Measurements from ENCODE around the gene CAPZB. TPM values are rescaled to one million over a fixed set of nuclear protein-coding genes. Genes with fewer than 3 reads are reported as not detected.

CAPZB gene
- total RNA-seq, 1 donor from 2014 or later = 264 TPM

DNA sequence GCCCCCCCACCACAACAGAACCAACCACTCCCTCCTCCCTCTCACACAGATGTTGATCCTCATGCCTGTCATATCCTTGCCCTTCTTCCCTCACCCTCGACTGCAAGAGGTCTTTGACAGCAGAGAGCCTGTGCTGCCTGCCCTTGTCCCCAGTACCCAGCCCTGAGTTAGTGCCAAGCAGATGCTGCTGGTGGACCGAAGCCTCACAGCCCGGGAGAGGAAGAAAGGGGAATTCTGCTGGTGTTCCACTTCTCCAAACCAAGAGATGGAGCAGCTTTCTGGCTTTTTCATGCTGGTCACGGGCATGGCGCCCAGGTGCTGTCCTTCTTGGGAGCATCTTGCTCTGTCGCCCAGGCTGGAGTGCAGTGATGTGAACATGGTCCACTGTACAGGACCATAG, 104.1 kb downstream of the CAPZB start:
- Mint-ChIP-seq H3K27ac (no peak overlapping the region), H3K9me3 (no peaks in the 10 kb centered on the region), H3K27me3 (no peaks in the 10 kb centered on the region), H3K4me1 (ENCODE audit: unreplicated experiment) (peaks cover 42% of the 10 kb centered on the region), H3K4me3 (no peak overlapping the region), H3K36me3 (peaks cover 36% of the 10 kb centered on the region)
- no peak for DNase-seq (ENCODE audit: extremely low spot score, unreplicated experiment)
- TF ChIP-seq, protein P1, sequence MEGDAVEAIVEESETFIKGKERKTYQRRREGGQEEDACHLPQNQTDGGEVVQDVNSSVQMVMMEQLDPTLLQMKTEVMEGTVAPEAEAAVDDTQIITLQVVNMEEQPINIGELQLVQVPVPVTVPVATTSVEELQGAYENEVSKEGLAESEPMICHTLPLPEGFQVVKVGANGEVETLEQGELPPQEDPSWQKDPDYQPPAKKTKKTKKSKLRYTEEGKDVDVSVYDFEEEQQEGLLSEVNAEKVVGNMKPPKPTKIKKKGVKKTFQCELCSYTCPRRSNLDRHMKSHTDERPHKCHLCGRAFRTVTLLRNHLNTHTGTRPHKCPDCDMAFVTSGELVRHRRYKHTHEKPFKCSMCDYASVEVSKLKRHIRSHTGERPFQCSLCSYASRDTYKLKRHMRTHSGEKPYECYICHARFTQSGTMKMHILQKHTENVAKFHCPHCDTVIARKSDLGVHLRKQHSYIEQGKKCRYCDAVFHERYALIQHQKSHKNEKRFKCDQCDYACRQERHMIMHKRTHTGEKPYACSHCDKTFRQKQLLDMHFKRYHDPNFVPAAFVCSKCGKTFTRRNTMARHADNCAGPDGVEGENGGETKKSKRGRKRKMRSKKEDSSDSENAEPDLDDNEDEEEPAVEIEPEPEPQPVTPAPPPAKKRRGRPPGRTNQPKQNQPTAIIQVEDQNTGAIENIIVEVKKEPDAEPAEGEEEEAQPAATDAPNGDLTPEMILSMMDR (conservative IDR thresholded peaks at IDR 0.05) = no peak

- H3K36me3 Mint-ChIP-seq = peaks cover 30% of the 10 kb centered on the region
- TF ChIP-seq, protein P1 (conservative IDR thresholded peaks at IDR 0.05) = no peak
- no peaks in the 10 kb centered on the region for H3K9me3 Mint-ChIP-seq
- H3K27me3 Mint-ChIP-seq = no peaks in the 10 kb centered on the region
- peaks cover 19% of the 10 kb centered on the region for H3K4me1 Mint-ChIP-seq (ENCODE audit: unreplicated experiment)
- H3K27ac Mint-ChIP-seq = no peak overlapping the region
- no peak for DNase-seq (ENCODE audit: extremely low spot score, unreplicated experiment)
- no peak overlapping the region for H3K4me3 Mint-ChIP-seq
Measured at GRCh38 chr1:19377812-19378718, 107.3 kb downstream of the CAPZB start.

DNA sequence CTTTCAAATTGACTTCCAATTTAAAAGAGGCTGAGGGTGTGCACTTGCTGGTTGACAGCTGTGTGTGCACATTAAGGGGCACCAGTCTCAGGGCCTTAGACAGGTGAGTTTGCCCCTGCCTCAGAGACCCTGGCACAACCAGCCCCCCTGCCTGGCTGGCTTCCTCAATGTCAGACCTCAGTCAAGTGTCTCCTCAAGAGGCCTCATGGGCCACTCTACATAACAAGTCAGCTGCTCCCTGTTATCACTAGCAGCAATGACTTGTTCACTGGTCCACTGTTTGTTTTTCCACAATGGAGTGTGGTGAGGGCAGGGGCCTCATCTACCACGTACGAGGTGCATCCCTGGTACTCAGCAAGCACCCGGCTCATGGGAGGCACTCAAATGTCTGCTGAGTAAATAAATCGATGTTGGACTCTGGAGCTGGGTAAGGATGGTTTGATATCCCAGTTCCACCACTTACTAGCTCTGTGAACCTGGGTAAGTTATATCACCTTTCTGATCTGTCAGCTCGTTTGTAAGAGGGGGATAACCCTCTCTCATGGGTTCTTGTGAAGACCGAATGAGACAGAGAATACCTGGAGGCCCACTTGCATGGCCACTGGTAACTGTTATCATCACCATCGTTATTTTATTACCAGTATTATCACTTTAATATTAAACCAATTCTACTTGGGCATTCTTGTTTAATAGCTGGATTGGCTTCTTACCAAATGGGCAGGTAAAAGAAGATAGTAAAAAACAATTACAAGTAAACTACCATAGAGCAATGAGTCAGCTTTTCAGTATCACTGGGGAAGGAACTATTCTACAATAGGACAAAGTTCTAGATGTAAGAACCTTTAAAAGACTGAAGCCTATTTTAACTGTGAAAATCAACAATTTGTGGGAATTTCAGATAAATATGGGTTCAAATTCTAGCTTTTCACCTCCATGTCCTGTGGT, 108.6 kb downstream of the CAPZB start:
- H3K36me3 Mint-ChIP-seq = peaks cover 30% of the 10 kb centered on the region
- H3K4me3 Mint-ChIP-seq = no peak overlapping the region
- TF ChIP-seq, protein P1 (conservative IDR thresholded peaks at IDR 0.05) = no peak
- no peaks in the 10 kb centered on the region for H3K9me3 Mint-ChIP-seq
- peaks cover 19% of the 10 kb centered on the region for H3K4me1 Mint-ChIP-seq (ENCODE audit: unreplicated experiment)
- no peaks in the 10 kb centered on the region for H3K27me3 Mint-ChIP-seq
- no peak for DNase-seq (ENCODE audit: extremely low spot score, unreplicated experiment)
- no peak overlapping the region for H3K27ac Mint-ChIP-seq

DNA sequence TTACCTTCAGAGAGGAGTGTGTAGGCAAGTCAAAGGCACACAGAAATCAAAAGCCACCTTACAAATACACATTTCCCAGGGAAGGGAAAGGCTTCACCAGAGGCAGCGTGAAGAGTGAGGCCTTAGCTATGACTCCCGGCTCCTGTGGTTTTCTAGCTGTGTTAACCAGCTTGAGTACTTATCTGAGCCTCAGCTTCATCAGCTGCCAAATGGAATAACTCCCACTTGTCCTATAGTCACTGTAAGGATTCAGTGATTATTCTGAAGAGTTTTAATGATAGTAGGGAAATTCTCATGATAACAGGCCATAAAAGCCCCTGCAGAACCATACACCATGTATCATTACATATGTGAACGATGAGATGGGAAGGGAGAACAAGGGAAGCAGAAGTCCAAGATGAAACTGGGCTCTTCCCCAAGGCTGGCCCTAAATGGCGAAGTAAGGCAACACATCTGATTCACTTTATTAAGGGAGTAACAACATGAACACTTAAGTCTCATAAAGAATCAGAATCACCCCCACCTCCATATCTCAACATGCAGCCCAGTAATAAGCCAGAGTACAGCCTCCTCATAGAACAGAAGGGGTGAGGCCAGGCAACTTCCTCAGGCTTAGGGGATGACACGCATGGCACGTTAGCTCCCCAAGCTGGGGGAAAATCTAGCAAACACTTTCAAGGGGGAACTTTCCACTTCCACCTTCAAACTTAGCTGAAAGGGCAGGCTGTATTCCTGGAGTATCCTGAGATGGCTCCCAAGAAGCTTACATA, 109.5 kb downstream of the CAPZB start:
- TF ChIP-seq, protein P1 (conservative IDR thresholded peaks at IDR 0.05) = no peak
- Mint-ChIP-seq H3K36me3 (peaks cover 30% of the 10 kb centered on the region), H3K27ac (no peak overlapping the region), H3K4me1 (ENCODE audit: unreplicated experiment) (peaks cover 18% of the 10 kb centered on the region), H3K9me3 (no peaks in the 10 kb centered on the region), H3K27me3 (no peaks in the 10 kb centered on the region), H3K4me3 (no peak overlapping the region)
- DNase-seq (ENCODE audit: extremely low spot score, unreplicated experiment) = no peak

- Mint-ChIP-seq H3K27me3 (no peaks in the 10 kb centered on the region), H3K27ac (no peak overlapping the region), H3K4me1 (ENCODE audit: unreplicated experiment) (peaks cover 17% of the 10 kb centered on the region), H3K9me3 (no peaks in the 10 kb centered on the region), H3K36me3 (peaks cover 30% of the 10 kb centered on the region), H3K4me3 (no peak overlapping the region)
- DNase-seq (ENCODE audit: extremely low spot score, unreplicated experiment) = no peak
- TF ChIP-seq, protein P1 (conservative IDR thresholded peaks at IDR 0.05) = no peak
Measured at GRCh38 chr1:19374926-19375325, 110.4 kb downstream of the CAPZB start.
